H1 (cell line): ENCODE results near the gene VCX3A. TPM values are rescaled to one million over a fixed set of nuclear protein-coding genes. Genes with fewer than 3 reads are reported as not detected.

ENCODE experiments used
- CTCF ChIA-PET: fragments of 300-600 bp; sonication (Branson Sonifier 250); formaldehyde crosslinking; loops from one replicate; lab custom pipeline; 2021; ENCODE audit not compliant: partially characterized antibody; lab: Charles Lee
- POLR2A ChIA-PET: fragments of 300-600 bp; sonication (Branson Sonifier 250); formaldehyde crosslinking; loops from one replicate; lab custom pipeline; 2021; ENCODE audit warnings: inconsistent platforms; ENCODE audit not compliant: partially characterized antibody; lab: Charles Lee
- DNase-seq, 2 experiments: peaks; one replicate each; pipeline versions ENCODE4 v3.0.0 to v3.0.0-alpha.2; 2010 to 2022; ENCODE audit warnings: low spot score in 2 of 2, low read depth in 1 of 2, mixed read lengths in 1 of 2
- FAIRE-seq: peaks from 2 replicates; lab custom pipeline; 2011; peaks lifted over from hg19 to GRCh38; lab: Jason Lieb, UNC
- H2AFZ ChIP-seq: 2 replicates; pipeline ENCODE4 v1.8.1; 2012; ENCODE audit warnings: low read length, inconsistent platforms
- H2AK5ac ChIP-seq: 2 replicates; pipeline ENCODE4 v1.6.1; 2013; ENCODE audit warnings: low read depth, low read length
- H2BK120ac ChIP-seq: replicated peaks from 2 replicates; pipeline ENCODE3; 2013; ENCODE audit warnings: low read depth, low read length, inconsistent platforms
- H2BK12ac ChIP-seq: 2 replicates; pipeline ENCODE4 v1.6.1; 2013; ENCODE audit warnings: low read depth, low read length
- H2BK15ac ChIP-seq: 2 replicates; pipeline ENCODE4 v1.6.1; 2013; ENCODE audit warnings: low read length
- H2BK20ac ChIP-seq: 2 replicates; pipeline ENCODE4 v1.6.1; 2013; ENCODE audit warnings: low read length
- H2BK5ac ChIP-seq: 2 replicates; pipeline ENCODE4 v1.6.1; 2013; ENCODE audit warnings: low read depth, low read length
- H3K14ac ChIP-seq: 2 replicates; pipeline ENCODE4 v1.6.1; 2013; ENCODE audit warnings: inconsistent platforms; ENCODE audit not compliant: insufficient read length
- H3K18ac ChIP-seq: 2 replicates; pipeline ENCODE4 v1.6.1; 2013; ENCODE audit warnings: low read length; ENCODE audit errors: extremely low read depth
- H3K23ac ChIP-seq: 2 replicates; pipeline ENCODE4 v1.6.1; 2013; ENCODE audit warnings: inconsistent platforms; ENCODE audit not compliant: insufficient read length
- H3K23me2 ChIP-seq: 2 replicates; pipeline ENCODE4 v1.6.1; 2013; ENCODE audit warnings: low read depth, low read length
- H3K27ac ChIP-seq: 2 replicates; pipeline ENCODE4 v1.6.1; 2011; ENCODE audit warnings: low read depth, low read length, inconsistent platforms
- H3K27me3 ChIP-seq, 4 experiments: replicated peaks in 1 of 4; 1 replicate in 1 of 4; 2 replicates in 3 of 4; pipeline versions ENCODE4 v1.6.1 to v1.8.1; 2011 to 2013; ENCODE audit warnings: low read length in 3 of 4, mild to moderate bottlenecking in 3 of 4, inconsistent platforms in 2 of 4, mixed read lengths in 2 of 4, moderate library complexity in 1 of 4; ENCODE audit not compliant: control insufficient read depth in 3 of 4, insufficient read depth in 3 of 4; ENCODE audit errors: extremely low read depth in 1 of 4
- H3K36me3 ChIP-seq, 4 experiments: 2 replicates each; pipeline versions ENCODE4 v1.6.1 to v1.8.1; 2011 to 2013; ENCODE audit warnings: mild to moderate bottlenecking in 4 of 4, low read length in 3 of 4, moderate library complexity in 2 of 4, control low read depth in 1 of 4, inconsistent platforms in 1 of 4; ENCODE audit not compliant: insufficient read depth in 4 of 4, control insufficient read depth in 2 of 4
- H3K4ac ChIP-seq: replicated peaks from 2 replicates; pipeline ENCODE3; 2013; ENCODE audit warnings: low read length, low read depth, mixed read lengths, inconsistent platforms; ENCODE audit not compliant: insufficient read length
- H3K4me1 ChIP-seq, 4 experiments: replicated peaks in 1 of 4; 1 replicate in 1 of 4; 2 replicates in 3 of 4; pipeline versions ENCODE4 v1.6.1 to v1.8.1; 2011 to 2013; ENCODE audit warnings: low read length in 3 of 4, inconsistent platforms in 2 of 4, mixed read lengths in 1 of 4; ENCODE audit not compliant: insufficient read depth in 4 of 4, control insufficient read depth in 3 of 4
- H3K4me2 ChIP-seq, 2 experiments: 2 replicates each; pipeline versions ENCODE4 v1.6.1 to v1.8.1; 2011 to 2013; ENCODE audit warnings: low read depth in 2 of 2, low read length in 2 of 2, control low read depth in 1 of 2, inconsistent platforms in 1 of 2, mild to moderate bottlenecking in 1 of 2; ENCODE audit not compliant: insufficient read depth in 1 of 2
- H3K4me3 ChIP-seq, 4 experiments: fragments of 200-600, 300-600 bp in 1 of 4; sonication (generic), shearing (Covaris generic), sonication (Bioruptor Twin) in 1 of 4; 2 replicates each; pipeline versions ENCODE4 v1.5.1 to v1.8.1; 2011 to 2016; ENCODE audit warnings: low read length in 4 of 4, low read depth in 3 of 4, control low read depth in 2 of 4, inconsistent platforms in 2 of 4, mild to moderate bottlenecking in 2 of 4, mixed read lengths in 1 of 4, moderate library complexity in 1 of 4; ENCODE audit not compliant: insufficient read depth in 2 of 4; ENCODE audit errors: extremely low read depth in 1 of 4
- H3K56ac ChIP-seq: replicated peaks from 2 replicates; pipeline ENCODE3; 2013; ENCODE audit warnings: low read depth, mild to moderate bottlenecking, mixed read lengths, low read length, inconsistent platforms; ENCODE audit not compliant: insufficient read length
- H3K79me1 ChIP-seq: 2 replicates; pipeline ENCODE4 v1.6.1; 2013; ENCODE audit warnings: low read depth, low read length, control low read depth
- H3K79me2 ChIP-seq, 2 experiments: 2 replicates each; pipeline versions ENCODE4 v1.6.1 to v1.8.1; 2012 to 2013; ENCODE audit warnings: low read length in 2 of 2, mild to moderate bottlenecking in 2 of 2, inconsistent platforms in 1 of 2; ENCODE audit not compliant: insufficient read depth in 2 of 2, control insufficient read depth in 1 of 2
- H3K9ac ChIP-seq, 4 experiments: replicated peaks in 1 of 4; 1 replicate in 1 of 4; 2 replicates in 3 of 4; pipeline versions ENCODE4 v1.6.1 to v1.8.1; 2011 to 2013; ENCODE audit warnings: low read depth in 3 of 4, low read length in 3 of 4, control low read depth in 2 of 4, mild to moderate bottlenecking in 2 of 4, moderate library complexity in 2 of 4, inconsistent platforms in 1 of 4; ENCODE audit errors: extremely low read depth in 1 of 4
- H3K9me3 ChIP-seq, 2 experiments: 2 replicates each; pipeline versions ENCODE4 v1.6.1 to v1.8.1; 2012 to 2013; ENCODE audit warnings: mild to moderate bottlenecking in 2 of 2, moderate library complexity in 2 of 2, control low read depth in 1 of 2, inconsistent platforms in 1 of 2, low read depth in 1 of 2, low read length in 1 of 2, mixed read lengths in 1 of 2; ENCODE audit not compliant: insufficient read depth in 2 of 2
- H4K20me1 ChIP-seq, 2 experiments: replicated peaks in 1 of 2; 2 replicates each; pipeline versions ENCODE3 to v1.8.1; 2011 to 2013; ENCODE audit warnings: inconsistent platforms in 2 of 2, low read length in 2 of 2, mild to moderate bottlenecking in 1 of 2; ENCODE audit not compliant: insufficient read depth in 2 of 2, control insufficient read depth in 1 of 2
- H4K5ac ChIP-seq: 2 replicates; pipeline ENCODE4 v1.6.1; 2013; ENCODE audit warnings: low read length, low read depth, mixed read lengths, inconsistent platforms; ENCODE audit not compliant: insufficient read length
- H4K8ac ChIP-seq: 2 replicates; pipeline ENCODE4 v1.8.0; 2013; ENCODE audit warnings: mild to moderate bottlenecking, moderate library complexity, low read length, inconsistent platforms; ENCODE audit not compliant: insufficient read depth; ENCODE audit errors: extremely low read depth
- H4K91ac ChIP-seq: replicated peaks from 2 replicates; pipeline ENCODE3; 2013; ENCODE audit warnings: low read length, mixed read lengths, inconsistent platforms; ENCODE audit not compliant: insufficient read length
- E2F6 ChIP-seq: IDR thresholded peaks from 2 replicates; pipeline ENCODE4 v1.6.1; 2012; ENCODE audit warnings: inconsistent platforms
- EP300 ChIP-seq, 2 experiments: IDR thresholded peaks; 1 replicate in 1 of 2; 2 replicates in 1 of 2; pipeline ENCODE4 v1.6.1; 2011 to 2012; ENCODE audit warnings: low read depth in 2 of 2, low read length in 2 of 2, mild to moderate bottlenecking in 2 of 2, borderline replicate concordance in 1 of 2, inconsistent platforms in 1 of 2, moderate library complexity in 1 of 2
- HDAC2 ChIP-seq, 2 experiments: fragments of 300-600 bp in 1 of 2; sonication (generic) in 1 of 2; IDR thresholded peaks; 2 replicates each; pipeline ENCODE4 v1.6.1; 2011 to 2012; ENCODE audit warnings: low read depth in 2 of 2, low read length in 2 of 2, mild to moderate bottlenecking in 2 of 2, moderate library complexity in 2 of 2, borderline replicate concordance in 1 of 2, inconsistent platforms in 1 of 2
- PHF8 ChIP-seq: fragments of 200-600 bp; sonication (generic); conservative IDR thresholded peaks from 2 replicates; pipeline ENCODE4 v1.7.1; 2012; ENCODE audit warnings: low read depth, mild to moderate bottlenecking, inconsistent platforms, low read length, moderate library complexity
- RXRA ChIP-seq: IDR thresholded peaks from 2 replicates; pipeline ENCODE4 v1.6.1; 2011; ENCODE audit warnings: low read depth, mild to moderate bottlenecking, low read length, moderate library complexity; ENCODE audit not compliant: insufficient read depth
- WGBS, 2 experiments: shearing (Covaris generic) in 1 of 2; methylation state at CpG; one replicate each; pipeline versions ENCODE4 v1.1.6 to v1.1.7; 2013 to 2015; ENCODE audit warnings: low lambda C conversion rate in 2 of 2, mixed read lengths in 2 of 2, inconsistent platforms in 1 of 2, low coverage in 1 of 2, missing lambda C conversion rate in 1 of 2; ENCODE audit not compliant: insufficient replicate concordance in 2 of 2, insufficient coverage in 1 of 2, insufficient read length in 1 of 2; ENCODE audit errors: extremely low coverage in 1 of 2, missing lambda C conversion rate in 1 of 2; 5-methylcytosine and 5-hydroxymethylcytosine counted together
- polyA plus RNA-seq, 7 experiments: library from polyadenylated mRNA; depleted of rRNA in 3 of 7; stranded (reverse) in 5 of 7; unstranded in 2 of 7; fragments of >200 nt in 5 of 7; fragments of 200-250 nt in 2 of 7; gene quantifications; 1 replicate in 5 of 7; 2 replicates in 1 of 7; 4 replicates in 1 of 7; pipeline versions ENCODE4 v1.2.1 to v1.2.3, GENCODE V29; 2011 to 2013; ENCODE audit warnings: missing spikeins in 2 of 7, mixed read lengths in 2 of 7
- total RNA-seq: library from RNA; stranded (reverse); fragmentation: NEBNext Ultra II Directional; extraction: Animal tissue kit (Norgen Biotek cat#: 25700); gene quantifications from 2 replicates; pipeline ENCODE4 v1.2.1, GENCODE V29; 2021

VCX3A gene
- total and polyA plus RNA-seq, 2 of the 8 experiments (the other 6 are each of a cell fraction or from before 2014, with no cell fraction given) = 0.38 to 0.63 TPM

GRCh38 chrX:6558979-6559378 lies 24.1 kb upstream of the VCX3A start:
- Histone ChIP-seq H3K79me2 (no peaks in the 10 kb centered on the region), H3K23me2 (no peaks in the 10 kb centered on the region), H3K14ac (no peak overlapping the region), H3K27ac (no peak overlapping the region), H3K4me1 (no peaks in the 10 kb centered on the region), H3K9ac (no peak overlapping the region), H4K91ac (no peak overlapping the region), H2BK20ac (no peak overlapping the region), H2BK15ac (no peak overlapping the region), H2BK12ac (no peak overlapping the region), H4K8ac (no peak overlapping the region), H3K4me2 (no peak overlapping the region), H2BK120ac (no peak overlapping the region), H3K4ac (no peak overlapping the region), H3K79me1 (no peaks in the 10 kb centered on the region), H2BK5ac (no peak overlapping the region), H3K4me3 (no peak overlapping the region), H4K20me1 (no peaks in the 10 kb centered on the region), H3K18ac (no peak overlapping the region), H2AFZ (no peak overlapping the region), H3K27me3 (no peaks in the 10 kb centered on the region), H3K56ac (no peak overlapping the region), H3K23ac (no peak overlapping the region), H4K5ac (no peak overlapping the region), H3K36me3 (no peaks in the 10 kb centered on the region), H3K9me3 (no peaks in the 10 kb centered on the region), H2AK5ac (no peak overlapping the region)
- 84% methylated on average over 4 of the region's 5 CpGs; no CpG with 5 or more reads in 1 of the 2 experiments for WGBS, 2 experiments
- CTCF ChIA-PET = no interaction called here
- no peak for DNase-seq
- POLR2A ChIA-PET = no interaction called here
- TF ChIP-seq E2F6 (no peak), HDAC2 (IDR thresholded peaks at IDR 0.05; ENCODE audit: borderline replicate concordance in 1 of 2, low read depth in 2 of 2, low read length in 2 of 2) (no peak), RXRA (no peak), PHF8 (no peak), EP300 (IDR thresholded peaks at IDR 0.05; ENCODE audit: borderline replicate concordance in 1 of 2, low read depth in 2 of 2, low read length in 2 of 2) (no peak)
- FAIRE-seq = no peak
